ENCODE data around the gene CPB2.

The CPB2 gene

DNA sequence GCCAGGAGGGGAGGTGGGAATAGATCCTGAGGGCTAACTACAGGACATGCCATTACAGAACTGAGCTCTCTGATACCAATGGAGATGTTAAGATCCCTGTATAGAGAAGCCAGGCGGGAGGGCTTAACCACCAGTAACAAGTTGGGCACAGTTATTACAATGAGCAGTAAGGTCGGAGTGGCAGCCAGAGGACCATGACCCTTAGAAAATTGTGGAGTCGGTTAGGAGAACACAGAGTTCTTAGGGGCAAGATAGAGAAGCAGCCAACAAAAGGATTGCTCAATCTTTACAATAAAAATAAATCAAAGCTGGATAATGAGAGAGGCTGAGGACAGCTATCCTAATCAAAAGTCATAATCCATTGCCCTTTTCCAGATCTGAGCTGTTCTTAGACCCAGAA lies 10.4 kb downstream of the CPB2 start:
- ChIA-PET POLR2A (no interaction called here), CTCF (interaction anchor here (0.6 to 2.1 kb wide), 4 partner anchors 9 to 32 kb away, joined by 3 to 7 read pairs (median 4); no protein-coding TSS in a partner anchor)
- no peak for DNase-seq (ENCODE audit: extremely low spot score)
- TF ChIP-seq, protein P1, sequence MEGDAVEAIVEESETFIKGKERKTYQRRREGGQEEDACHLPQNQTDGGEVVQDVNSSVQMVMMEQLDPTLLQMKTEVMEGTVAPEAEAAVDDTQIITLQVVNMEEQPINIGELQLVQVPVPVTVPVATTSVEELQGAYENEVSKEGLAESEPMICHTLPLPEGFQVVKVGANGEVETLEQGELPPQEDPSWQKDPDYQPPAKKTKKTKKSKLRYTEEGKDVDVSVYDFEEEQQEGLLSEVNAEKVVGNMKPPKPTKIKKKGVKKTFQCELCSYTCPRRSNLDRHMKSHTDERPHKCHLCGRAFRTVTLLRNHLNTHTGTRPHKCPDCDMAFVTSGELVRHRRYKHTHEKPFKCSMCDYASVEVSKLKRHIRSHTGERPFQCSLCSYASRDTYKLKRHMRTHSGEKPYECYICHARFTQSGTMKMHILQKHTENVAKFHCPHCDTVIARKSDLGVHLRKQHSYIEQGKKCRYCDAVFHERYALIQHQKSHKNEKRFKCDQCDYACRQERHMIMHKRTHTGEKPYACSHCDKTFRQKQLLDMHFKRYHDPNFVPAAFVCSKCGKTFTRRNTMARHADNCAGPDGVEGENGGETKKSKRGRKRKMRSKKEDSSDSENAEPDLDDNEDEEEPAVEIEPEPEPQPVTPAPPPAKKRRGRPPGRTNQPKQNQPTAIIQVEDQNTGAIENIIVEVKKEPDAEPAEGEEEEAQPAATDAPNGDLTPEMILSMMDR (IDR thresholded peaks at IDR 0.05; ENCODE audit: control extremely low read depth, extremely low read depth, low read depth, missing control alignments), result no peak

DNA sequence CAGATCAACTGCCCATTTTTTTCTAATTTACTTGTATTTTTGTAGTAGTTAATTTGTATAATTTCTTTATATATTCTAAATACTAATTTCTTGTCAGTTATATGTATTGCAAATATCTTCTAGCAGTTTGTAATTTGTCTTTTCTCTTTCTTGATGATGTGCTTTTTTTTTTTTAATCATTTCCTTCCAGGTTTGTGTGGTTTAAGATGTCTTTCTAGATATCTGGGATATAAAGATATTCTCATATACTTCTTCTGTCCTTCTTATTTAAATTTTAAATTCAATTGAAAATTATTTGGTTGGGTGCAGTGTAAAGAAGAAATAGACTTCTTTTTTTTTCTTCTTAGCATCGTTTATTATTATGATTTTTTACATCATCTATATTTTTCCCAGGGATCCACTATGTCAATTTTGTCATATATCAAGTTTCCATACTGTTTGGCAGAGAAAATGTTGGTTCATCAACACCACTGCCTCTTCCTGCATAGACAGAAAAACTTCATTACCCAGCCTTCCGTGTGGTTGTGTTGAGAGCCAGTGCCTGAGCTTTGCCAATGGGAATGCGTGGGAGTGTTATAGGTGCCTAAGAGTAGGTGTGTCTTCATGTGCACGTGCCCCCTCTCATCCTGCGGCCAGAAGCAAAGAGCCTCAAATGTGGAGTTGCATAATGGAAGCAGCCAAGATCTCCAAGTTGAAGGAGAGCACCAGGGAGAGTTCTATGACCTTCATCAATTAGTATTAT lies 15.8 kb downstream of the CPB2 start:
- TF ChIP-seq, protein P1 (IDR thresholded peaks at IDR 0.05; ENCODE audit: control extremely low read depth, extremely low read depth, low read depth, missing control alignments), result no peak
- CTCF ChIA-PET, result interaction anchor here (1.2 kb wide), 1 partner anchor 9 kb away, joined by 4 read pairs; no protein-coding TSS in a partner anchor
- no peak for DNase-seq (ENCODE audit: extremely low spot score)
- POLR2A ChIA-PET, result no interaction called here

DNA sequence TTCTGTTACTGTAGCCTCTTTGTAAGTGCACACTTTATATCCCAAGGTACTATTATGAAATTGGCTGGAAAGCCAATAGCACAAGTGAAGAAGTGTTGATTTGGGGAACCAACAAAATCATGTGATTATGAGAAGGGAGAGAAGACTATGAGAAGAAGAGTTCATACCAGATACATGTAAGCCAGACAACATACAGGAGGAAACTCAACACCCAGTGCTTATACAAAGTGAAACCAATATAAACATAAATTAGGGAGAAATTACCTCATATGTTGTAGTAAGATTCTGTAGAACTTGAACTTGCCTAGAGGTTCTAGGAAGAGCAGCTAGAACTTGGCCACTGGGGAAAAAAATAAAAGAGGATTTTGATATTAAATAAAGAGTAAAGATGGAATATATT lies 17.4 kb downstream of the CPB2 start:
- TF ChIP-seq, protein P1 (IDR thresholded peaks at IDR 0.05; ENCODE audit: control extremely low read depth, extremely low read depth, low read depth, missing control alignments), result no peak
- CTCF ChIA-PET, result interaction anchor here (0.9 to 1.1 kb wide), 4 partner anchors 9 to 22 kb away, joined by 3 to 4 read pairs (median 3); no protein-coding TSS in a partner anchor
- no peak for DNase-seq (ENCODE audit: extremely low spot score)
- POLR2A ChIA-PET, result no interaction called here

DNA sequence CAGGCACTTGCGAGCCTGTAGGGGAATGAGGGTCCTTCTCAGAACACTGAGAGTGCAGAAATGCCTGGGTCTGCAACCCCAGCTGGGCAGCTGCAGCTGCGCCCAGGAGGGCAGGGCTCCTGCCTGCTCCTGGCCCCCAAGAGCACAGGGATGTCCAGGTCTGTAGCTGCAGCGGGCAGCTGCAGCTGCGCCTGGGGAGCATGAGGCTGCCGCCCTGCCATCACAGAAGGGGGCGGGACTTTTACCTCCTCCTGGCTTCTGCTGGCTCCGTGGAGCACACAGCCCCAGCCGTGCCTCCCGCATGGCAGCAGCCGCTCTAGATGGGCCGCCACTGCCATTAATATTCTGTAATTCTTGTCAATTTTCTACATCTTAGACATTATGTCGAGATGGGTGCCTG lies 17.8 kb downstream of the CPB2 start:
- no peak for DNase-seq (ENCODE audit: extremely low spot score)
- POLR2A ChIA-PET, result no interaction called here

DNA sequence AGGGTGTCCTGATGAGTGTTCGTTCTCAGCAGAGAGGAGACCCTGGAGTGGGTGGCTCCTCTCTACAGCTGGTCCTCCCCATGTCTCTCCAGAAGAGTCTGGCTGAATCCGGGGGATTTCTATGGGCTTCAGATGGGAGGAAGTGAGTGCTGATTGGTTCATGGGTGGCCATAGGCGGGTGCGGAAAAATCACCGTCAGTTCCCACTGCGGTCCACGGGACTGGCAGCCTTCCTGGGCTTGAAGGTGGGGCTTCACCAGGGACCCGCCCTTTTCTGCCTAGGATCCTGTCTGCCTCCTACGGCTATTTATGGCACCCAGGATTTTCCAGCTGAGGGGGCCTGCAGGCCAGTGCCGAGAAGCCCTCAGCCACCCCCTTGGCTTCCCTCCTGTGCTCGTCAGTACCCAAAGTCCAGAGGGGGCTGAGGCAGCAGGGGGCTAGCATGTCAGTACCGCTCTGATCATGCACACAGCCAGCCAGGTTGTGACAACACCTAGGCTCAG lies 18.4 kb downstream of the CPB2 start:
- ChIA-PET CTCF (interaction anchor here (1.2 to 1.9 kb wide), 5 partner anchors 12 to 41 kb away, joined by 3 to 6 read pairs (median 4); no protein-coding TSS in a partner anchor), POLR2A (no interaction called here)
- TF ChIP-seq, protein P1 (IDR thresholded peaks at IDR 0.05; ENCODE audit: control extremely low read depth, extremely low read depth, low read depth, missing control alignments), result no peak
- no peak for DNase-seq (ENCODE audit: extremely low spot score)

More for the DNA sequence above, 17.8 kb downstream of the CPB2 start:
- CTCF ChIA-PET, result interaction anchor here (1.5 kb wide), 1 partner anchor 13 kb away, joined by 4 read pairs; no protein-coding TSS in a partner anchor
- TF ChIP-seq, protein P1 (IDR thresholded peaks at IDR 0.05; ENCODE audit: control extremely low read depth, extremely low read depth, low read depth, missing control alignments), result no peak

DNA sequence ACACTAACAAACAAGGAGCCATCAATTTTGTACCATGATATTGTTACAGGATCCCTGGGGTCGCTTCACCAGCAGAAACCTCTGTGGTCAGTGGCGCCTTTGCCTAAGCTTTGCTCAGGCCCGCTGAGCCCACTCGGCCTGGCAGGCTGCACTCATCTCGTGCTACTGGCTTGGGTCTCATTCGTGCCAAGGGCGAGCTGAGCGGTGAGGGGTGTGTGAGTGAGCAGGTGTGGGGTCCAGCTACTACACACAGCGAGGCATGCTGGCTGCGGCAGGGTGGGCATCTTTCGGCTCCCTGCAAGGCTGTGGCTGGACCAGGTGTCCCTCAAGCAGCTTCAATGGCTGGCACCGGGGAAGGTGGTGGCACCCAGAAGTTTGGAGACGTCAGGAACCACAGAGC lies 19.1 kb downstream of the CPB2 start:
- CTCF ChIA-PET, result interaction anchor here (0.9 to 1.9 kb wide), 6 partner anchors 9 to 41 kb away, joined by 3 to 6 read pairs (median 4); no protein-coding TSS in a partner anchor
- POLR2A ChIA-PET, result no interaction called here
- TF ChIP-seq, protein P1 (IDR thresholded peaks at IDR 0.05; ENCODE audit: control extremely low read depth, extremely low read depth, low read depth, missing control alignments), result no peak
- DNase-seq (ENCODE audit: extremely low spot score), result no peak
